GM12874 (cell line): ENCODE results near the gene TAC3.
A peak's percentile ranks its signal among the peaks of the same experiment; 100 is the strongest.

Experiments used
- CTCF ChIP-seq: IDR thresholded peaks from 2 replicates; pipeline ENCODE4 v1.5.1; 2011; ENCODE audit warnings: low read depth, mild to moderate bottlenecking, control low read depth, low read length, moderate library complexity; ENCODE audit not compliant: insufficient read depth

TAC3 gene

GRCh38 chr12:57005980-57006808 is 10.1 kb downstream of the TAC3 start, which contains the start of gene ZBTB39:
ZBTB39 (minus strand) TSS chr12:57006546; CDS start chr12:57004917, 1,629 bp downstream.
- TF ChIP-seq CTCF = peak; percentile 72

GRCh38 chr12:57004651-57005050 is 11.7 kb downstream of the TAC3 start:
- no peak for TF ChIP-seq CTCF

GRCh38 chr12:57003395-57003794 is 12.9 kb downstream of the TAC3 start:
- TF ChIP-seq CTCF = no peak

- TF ChIP-seq CTCF = peak; percentile 84
These were observed 14.9 kb downstream of the TAC3 start for GRCh38 chr12:57001448-57001906.

DNA sequence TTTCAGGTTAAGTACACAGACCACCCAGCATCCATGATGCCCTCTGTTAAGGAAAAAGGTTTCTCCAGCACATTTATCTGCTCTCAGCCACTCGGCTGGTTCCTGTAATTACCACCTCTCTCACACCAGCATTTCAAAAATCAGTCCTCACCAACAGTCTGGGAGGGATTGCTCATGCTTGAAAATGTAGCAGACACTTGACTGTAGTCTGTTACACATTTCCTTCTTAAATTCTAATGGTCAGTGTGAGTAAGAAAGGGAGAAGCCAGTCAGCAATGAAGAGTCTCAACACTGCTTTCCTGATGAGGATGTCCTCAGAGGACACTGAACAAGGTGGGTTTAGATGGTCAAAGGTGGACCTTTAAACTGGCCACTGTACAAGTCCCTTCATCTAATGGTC is 15.9 kb downstream of the TAC3 start:
- TF ChIP-seq CTCF = no peak

GRCh38 chr12:56999456-56999855 is 16.9 kb downstream of the TAC3 start:
- TF ChIP-seq CTCF = no peak

DNA sequence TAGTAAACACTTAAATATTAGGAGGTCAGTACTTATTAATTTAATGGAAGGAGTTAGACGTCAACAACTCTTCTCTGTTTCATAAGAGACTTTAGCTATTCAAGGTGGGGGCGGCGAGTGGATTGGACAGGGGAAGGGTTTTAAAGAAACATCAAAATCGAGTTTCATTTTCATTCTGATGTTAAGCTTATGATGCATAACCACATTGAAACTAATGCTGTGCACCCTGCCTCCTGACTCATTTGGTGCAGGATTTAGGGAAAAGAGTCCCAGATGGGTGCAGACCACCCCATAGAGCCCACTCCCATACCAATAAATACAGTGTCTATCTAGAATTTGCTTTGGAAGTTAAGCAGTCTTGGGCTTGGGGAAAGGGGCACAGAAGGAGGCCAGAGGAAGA is 17.3 kb downstream of the TAC3 start:
- no peak for TF ChIP-seq CTCF
